ENCODE data around the gene DNAJC30. TPM values are rescaled to one million over a fixed set of nuclear protein-coding genes. Genes with fewer than 3 reads are reported as not detected.
"Not testable (repeated sequence)": the region's sequence is repeated elsewhere in the genome, so short reads cannot be mapped to it uniquely, and the experiment has no call there.

The DNAJC30 gene
- total RNA-seq, 1 donor from 2014 or later, result 11.8 TPM

DNA sequence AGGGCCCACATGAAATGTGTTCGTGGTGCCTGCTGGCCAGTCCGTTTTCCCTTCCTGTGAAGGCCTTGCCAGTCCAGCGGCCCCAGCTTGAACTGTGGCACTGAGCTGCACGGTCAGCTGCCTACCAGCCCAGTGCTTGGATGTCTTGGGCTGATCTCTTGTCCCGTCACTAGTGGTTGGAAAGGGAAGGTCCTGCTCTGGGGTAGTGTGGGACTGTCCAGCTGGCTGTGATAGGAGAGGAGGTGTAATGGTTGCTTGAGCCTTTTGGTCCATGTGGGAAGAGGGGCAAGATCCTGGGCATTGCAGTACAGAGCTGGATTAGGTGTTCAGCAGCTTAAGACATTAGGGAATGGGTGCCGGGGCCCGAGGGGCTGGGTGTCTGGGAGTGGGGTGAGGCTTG is 15.2 kb upstream of the DNAJC30 start:
- intact Hi-C loops (cut with DNase I), result no loop called here
- ATAC-seq (ENCODE audit: poor library complexity) (no peak), DNase-seq (no peak)

DNA sequence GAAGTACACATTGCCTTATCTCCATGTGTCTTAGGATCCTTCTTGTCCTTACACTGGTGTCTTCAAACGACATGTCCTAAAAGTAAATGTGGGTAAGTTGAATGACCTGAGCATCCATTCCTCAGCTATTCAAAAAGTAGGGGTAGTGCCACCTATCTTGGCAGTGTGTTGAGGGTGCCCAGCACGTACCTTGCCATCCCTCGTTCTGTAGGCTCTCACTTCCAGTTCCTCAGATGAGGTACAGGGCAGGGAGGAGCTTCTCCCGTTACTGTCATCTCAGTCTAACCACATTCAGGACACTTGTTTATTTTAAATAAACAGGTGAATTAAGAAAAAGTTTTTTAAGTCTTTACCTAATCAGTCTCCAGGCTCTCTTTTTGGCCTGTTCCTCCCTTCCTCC is 13.1 kb upstream of the DNAJC30 start:
- ATAC-seq (ENCODE audit: poor library complexity) (no peak), DNase-seq (no peak)
- intact Hi-C loops (cut with DNase I), result no loop called here

DNA sequence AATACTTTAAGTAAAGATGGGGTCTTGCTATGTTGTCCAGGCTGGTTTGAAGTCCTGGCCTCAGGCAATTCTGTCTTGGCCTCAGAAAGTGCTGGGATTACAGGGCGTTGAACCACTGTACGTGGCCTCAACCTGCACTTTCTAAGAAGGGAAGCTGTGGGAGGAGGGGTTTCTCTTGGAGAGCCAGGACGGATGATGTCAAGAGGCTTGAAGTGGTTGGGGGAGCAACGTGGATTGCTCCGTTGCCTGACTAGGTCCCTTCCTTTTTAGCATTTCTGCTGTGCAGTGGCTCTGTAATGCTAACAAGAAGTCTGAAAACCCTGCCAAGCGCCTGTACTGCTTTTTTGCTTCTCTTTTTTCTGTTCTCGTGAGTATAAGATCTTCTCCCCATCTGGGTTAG is 7.4 kb upstream of the DNAJC30 start:
- DNase-seq, result no peak
- no peak for ATAC-seq (ENCODE audit: poor library complexity)
- intact Hi-C loops (cut with DNase I), result no loop called here

DNA sequence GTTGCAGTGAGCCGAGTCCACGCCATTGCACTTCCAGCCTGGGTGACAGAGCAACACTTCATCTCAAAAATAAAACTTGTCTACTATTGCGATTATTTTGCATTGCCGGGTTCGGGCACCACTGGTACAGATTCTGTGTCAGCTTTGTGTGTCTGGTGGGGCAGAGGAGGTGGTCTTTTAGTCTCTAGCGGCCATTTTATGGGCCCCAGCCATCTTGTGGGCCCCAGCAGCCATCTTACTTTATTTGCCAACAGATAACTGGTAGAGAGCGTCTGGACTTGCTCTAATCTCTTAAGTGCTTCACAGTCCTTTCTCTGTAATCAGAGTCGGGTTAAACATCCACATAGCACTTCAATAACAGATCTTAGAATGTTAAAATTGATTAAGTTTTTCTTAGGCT is 5.0 kb upstream of the DNAJC30 start:
- intact Hi-C loops (cut with DNase I), result no loop called here
- ATAC-seq (ENCODE audit: poor library complexity), result no peak
- DNase-seq, result no peak

DNA sequence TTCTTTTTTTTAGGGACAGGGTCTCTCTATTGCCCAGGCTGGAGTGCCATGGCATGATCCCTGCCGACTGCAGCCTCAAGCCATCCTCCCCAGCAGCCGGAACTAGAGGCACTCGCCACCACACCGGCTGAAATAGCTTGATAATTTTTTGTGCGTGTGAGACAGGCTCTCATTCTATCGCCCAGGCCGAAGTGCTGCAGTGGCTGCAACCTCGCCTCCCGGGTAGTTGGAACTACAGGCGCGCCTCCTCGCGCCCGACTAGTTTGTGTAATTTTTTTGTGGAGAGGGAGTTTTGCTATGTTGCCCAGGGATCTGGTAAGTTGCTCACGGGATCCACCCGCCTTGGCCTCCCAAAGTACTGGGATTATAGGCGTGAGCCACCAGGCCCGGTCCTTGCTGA is 2.1 kb upstream of the DNAJC30 start:
- DNase-seq (no peak), ATAC-seq (ENCODE audit: poor library complexity) (no peak)
- intact Hi-C loops (cut with DNase I), result no loop called here

DNA sequence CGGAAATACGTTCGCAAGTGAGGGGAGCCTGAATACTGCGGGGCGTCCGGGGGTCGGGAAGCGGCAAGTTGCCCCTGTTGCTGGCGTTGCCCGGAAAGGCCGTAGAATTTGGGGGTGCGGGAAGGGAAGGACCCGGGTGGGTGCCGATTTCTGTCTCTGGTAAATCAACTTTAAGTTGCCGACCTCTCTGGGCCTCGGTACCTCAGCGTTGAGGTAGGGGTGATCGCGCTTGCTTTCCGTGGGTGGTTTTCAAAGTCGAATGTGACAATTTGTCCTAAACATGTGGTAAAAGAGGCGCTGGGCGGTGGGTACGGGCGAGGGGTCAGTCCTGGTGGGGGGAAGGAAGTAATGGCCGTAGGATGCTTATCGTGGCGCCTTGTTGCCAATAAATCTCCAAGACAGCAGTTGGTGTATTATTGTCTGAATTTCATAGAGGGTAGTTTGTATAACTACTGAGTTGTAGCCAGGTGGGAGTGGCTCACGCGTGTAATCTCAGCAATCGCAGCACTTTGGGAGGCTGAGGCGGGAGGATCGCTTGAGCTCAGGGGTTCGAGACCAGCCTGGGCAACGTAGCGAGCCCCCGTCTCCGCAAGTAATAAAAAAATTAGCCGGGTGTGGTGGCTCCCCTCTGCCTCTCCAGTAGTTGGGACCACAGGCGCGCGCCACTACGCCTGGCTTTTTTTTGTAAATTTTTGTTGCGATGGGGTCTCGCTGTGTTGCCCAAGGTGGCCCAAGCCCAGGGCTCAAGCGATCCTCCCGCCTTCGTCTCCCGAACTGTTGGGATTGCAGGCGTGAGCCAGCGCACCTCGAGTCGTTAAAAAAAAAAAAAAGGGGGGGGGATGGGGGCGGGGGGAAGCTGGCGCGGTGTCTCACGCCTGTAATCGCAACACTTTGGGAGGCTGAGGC is 788 bp upstream of the DNAJC30 start:
- no peak for ATAC-seq (ENCODE audit: poor library complexity)
- no peak for DNase-seq
- intact Hi-C loops (cut with DNase I), result no loop called here

DNA sequence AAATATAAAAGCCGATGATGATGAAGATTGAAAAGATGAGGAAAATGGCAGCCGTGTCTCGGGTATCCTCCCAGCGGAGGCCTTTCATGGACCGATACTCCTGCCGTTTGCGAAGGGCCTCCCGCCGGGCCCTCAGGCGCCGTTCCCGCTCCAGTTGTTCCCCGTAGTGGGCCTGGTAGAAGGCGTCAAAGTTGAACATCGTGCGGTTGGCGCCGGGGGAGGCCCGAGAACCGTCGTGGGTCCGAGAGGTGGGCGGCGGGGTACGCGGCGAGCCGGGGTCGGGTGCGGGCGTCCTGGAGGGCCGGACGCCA is 553 bp downstream of the DNAJC30 start:
- intact Hi-C loops (cut with DNase I), result no loop called here
- ATAC-seq (ENCODE audit: poor library complexity), result peak; percentile 3
- DNase-seq, result no peak

DNA sequence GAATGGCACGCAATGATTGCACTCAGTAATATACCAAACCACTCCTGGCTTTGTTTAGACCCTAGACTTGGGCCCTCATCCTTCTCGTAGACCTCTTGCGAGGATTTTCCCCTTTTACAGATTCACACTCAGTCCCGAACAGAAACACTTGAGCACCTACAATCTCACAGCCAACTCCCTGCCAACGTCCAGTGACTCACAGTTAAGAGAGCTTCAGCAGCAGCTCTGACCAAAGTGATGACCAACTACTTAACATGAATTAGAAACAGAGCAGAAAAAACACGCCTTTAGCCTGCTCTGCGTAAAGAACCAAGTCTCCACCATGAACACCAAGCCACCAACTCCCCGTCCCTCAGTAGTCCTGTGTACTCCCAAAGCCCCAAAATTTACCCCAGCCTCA is 2.2 kb downstream of the DNAJC30 start:
- intact Hi-C loops (cut with DNase I), result no loop called here
- ATAC-seq (ENCODE audit: poor library complexity) (no peak), DNase-seq (no peak)

DNA sequence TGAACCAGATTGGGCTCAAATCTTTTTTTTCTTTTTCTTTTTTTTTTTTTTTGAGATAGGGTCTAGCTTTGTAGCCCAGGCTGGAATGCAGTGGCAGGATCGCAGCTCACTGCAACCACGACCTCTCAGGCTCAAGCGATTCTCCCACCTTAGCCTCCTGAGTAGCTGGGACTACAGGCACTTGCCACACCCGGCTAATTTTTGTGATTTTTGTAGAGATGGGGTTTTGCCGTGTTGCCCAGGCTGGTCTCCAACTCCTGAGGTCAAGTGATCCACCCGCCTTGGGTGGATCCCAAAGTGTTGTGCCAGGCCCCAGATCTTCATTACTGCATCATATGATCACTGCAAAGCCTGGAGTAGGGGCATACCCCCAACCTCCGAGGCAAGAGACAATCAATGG is 2.8 kb downstream of the DNAJC30 start:
- no peak for ATAC-seq (ENCODE audit: poor library complexity)
- intact Hi-C loops (cut with DNase I), result no loop called here
- DNase-seq, result no peak

DNA sequence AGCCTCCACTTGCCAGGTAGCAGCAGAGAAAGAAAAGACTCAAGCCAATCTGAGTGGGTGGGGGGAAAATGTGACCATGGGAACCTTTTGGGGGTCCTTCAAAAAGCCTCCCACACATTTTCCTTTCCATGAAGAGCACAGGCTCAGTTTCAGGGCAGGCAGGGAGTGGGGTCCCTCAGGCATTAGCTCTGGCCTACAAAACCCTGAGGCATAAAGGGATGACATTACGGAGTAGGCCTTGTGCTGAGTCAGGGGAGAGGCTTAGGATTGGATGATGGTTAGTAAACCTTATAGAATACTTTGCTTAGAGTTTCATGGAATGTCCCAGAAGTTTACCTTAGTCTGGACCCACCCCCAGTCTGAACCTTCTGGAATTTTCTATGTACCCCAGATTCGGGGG is 3.5 kb downstream of the DNAJC30 start:
- intact Hi-C loops (cut with DNase I), result no loop called here
- ATAC-seq (ENCODE audit: poor library complexity) (no peak), DNase-seq (no peak)

DNA sequence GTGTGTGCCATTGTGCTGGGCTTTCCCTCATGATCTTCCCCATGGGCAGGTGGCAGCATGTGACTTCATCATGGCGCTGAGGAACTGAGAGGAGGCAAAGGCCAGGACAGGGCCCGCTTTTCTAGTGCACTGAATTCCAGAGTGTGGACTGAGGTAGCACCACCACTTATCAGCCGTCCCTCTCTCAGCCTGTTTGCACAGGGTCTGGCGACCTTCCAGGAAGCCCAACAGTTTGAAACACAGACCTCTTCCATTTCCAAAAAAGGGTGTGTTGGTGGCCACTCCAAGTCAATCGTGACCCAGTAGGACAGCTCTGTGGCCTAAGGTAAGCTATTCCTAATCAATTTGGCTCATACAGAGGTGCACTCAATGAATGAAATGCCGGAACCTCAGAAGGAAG is 4.4 kb downstream of the DNAJC30 start:
- ATAC-seq (ENCODE audit: poor library complexity), result peak; percentile 4
- intact Hi-C loops (cut with DNase I), result no loop called here
- DNase-seq, result no peak

DNA sequence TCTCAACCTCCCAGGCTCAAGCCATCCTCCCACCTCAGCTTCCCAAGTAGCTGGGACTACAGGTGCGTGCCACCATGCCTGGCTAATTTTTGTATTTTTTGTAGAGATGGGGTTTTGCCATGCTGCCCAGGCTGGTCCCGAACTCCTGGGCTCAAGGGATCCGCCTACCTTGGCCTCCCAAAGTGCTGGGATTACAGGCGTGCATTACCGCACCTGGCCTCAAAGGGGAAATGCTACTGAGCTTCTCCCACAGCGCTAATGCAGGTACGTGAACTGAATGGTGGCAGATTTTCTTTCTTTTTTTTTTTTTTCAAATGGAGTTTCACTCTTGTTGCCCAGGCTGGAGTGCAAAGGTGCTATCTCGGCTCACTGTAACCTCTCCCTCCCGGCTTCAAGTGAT is 7.2 kb downstream of the DNAJC30 start:
- ATAC-seq (ENCODE audit: poor library complexity); DNase-seq; intact Hi-C loops (cut with DNase I): not testable (repeated sequence)

DNA sequence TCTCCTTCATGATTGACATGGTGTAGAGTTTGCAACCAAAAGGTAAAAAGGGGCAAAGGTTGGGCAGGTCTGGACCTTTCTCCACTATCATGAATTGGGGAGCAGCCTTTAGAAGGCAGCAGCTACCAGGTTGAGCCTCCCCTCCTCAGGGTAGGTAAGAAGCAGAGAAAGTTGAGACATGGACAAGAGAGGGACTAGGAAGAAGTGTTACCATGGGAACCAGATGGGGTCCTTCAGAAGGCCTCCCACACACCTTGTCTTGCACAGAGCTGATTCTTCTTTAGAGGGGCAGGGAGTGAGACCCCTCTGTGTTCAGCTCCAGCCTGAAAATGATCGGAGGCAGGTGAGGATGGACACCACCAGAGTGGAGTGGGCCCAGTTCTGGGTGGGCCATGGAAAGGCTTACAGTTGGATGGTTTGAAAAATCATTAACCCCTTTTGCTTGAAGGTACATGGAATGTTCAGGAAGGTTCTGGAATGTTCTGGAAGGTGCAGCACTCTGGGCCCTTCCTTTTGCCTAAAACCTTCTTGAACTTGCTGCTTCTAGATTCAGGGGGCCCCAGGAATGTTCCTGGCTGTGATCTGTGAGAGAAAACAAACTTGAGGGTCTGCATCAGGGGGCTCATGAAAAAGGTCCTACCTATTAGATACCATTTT is 8.7 kb downstream of the DNAJC30 start:
- intact Hi-C loops (cut with DNase I), result no loop called here
- DNase-seq, result no peak
- no peak for ATAC-seq (ENCODE audit: poor library complexity)

DNA sequence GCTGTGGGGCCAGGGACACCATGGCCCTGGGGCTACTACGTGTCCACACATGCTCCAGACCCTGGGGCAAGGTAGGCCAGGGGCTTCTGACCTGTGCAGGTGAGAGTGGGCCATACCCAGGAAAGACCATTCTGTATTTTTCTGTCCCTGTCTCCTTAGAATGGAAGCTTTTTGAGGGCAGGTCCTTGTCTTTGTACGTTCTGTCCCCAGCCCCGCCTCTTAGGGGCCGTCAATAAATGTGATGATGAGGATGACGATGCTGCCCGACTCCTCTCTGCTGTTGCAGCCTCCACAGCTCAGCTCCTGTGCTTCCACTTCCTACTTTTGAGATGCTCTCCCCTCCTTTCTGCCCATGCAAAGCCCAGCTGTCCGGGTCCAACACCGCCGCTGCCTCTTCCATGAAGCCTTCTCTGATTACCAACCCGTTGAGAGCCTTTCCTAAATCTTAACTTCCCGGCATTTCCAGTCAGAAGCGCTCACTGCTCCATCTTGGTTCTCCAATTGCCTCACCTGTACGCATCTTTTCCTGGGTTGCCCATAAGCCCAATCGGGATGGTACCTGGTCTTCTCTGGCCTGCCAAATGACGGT is 11.3 kb downstream of the DNAJC30 start:
- no peak for ATAC-seq (ENCODE audit: poor library complexity)
- DNase-seq, result no peak
- intact Hi-C loops (cut with DNase I), result no loop called here

DNA sequence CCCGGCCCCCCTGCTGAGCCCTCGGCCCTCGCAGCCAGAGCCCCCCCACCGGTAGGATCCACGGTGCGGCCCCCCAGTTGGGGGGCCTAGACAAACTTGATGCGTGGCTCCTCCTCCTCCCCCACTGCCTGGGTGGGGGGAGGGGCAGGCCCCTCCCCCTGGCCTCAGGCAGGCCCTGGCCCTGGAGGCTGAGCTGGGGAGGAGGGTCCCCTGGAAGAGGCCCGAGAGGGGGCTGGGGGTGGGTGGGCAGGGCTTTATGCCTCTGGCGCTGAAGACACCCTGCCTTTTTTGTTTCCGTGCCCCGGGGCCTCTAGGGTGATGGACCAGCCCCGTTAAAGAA is 12.0 kb downstream of the DNAJC30 start:
- intact Hi-C loops (cut with DNase I), result no loop called here
- ATAC-seq (ENCODE audit: poor library complexity) (no peak), DNase-seq (no peak)

DNA sequence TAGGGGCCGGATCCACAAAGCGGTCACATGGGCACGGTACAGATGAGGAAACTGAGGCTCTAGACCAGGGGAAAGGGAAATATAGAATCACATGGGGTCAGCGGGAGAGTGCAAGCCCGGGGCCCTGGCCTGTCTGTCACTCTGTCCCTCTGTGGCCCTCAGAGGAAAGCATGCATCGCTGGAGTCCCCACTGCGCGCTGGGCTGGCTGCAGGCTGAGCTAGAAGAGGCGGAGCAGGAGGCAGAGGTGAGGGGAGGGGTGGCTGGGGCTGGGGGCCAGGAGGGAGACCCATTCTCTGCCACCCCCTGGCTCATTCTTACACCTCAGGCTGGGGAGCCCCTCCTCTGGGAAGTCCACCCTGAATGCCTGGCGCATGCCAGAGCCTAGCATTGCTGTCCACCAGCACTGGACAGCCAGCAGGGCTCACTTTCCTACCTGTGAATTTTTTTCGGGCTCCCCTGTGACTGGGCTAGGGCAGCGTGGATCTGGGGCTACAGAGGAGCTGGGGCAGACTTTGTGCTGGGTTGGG is 13.3 kb downstream of the DNAJC30 start:
- no peak for ATAC-seq (ENCODE audit: poor library complexity)
- no peak for DNase-seq
- intact Hi-C loops (cut with DNase I), result loop anchor here (5.0 kb wide), 1 partner anchor 57 kb away; no protein-coding TSS in a partner anchor

DNA sequence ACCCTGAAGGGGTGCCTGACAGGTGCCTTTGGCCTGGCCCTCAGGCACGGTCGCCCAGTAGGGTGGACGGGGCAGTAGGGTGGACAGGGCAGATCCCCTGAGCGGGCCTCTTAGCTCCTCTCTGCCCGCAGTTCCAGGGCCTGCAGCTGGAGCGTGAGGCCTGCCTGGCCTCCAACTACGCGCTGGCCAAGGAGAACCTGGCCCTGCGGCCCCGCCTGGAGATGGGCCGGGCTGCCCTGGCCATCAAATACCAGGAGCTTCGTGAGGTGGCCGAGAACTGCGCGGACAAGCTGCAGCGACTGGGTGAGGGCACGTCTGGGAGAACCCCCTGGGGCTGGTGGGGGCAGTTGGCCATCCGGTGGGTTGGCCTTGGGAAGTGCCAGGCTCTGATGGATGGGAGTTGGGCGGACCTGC is 14.0 kb downstream of the DNAJC30 start:
- intact Hi-C loops (cut with DNase I), result loop anchor here (5.0 kb wide), 1 partner anchor 58 kb away; no protein-coding TSS in a partner anchor
- DNase-seq, result no peak
- no peak for ATAC-seq (ENCODE audit: poor library complexity)

DNA sequence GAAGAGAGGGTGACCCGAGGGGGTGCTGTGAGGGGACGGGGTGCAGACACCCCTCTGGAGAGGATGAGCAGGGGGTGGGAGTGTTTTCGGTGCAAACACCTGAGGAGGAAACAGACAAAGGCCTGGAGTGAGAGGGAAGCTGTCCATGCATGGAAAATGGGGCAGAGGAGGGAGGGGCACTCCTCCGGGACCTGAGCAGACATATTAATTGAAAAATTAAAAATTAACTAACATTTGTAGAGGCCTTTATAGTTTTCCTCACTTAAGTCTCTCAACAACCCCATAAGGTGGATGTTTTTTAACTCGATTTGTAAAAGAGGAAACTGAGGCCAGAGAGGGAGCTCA is 14.4 kb downstream of the DNAJC30 start:
- ATAC-seq (ENCODE audit: poor library complexity), result no peak
- DNase-seq, result no peak
- intact Hi-C loops (cut with DNase I), result loop anchor here (5.0 kb wide), 1 partner anchor 58 kb away; no protein-coding TSS in a partner anchor

DNA sequence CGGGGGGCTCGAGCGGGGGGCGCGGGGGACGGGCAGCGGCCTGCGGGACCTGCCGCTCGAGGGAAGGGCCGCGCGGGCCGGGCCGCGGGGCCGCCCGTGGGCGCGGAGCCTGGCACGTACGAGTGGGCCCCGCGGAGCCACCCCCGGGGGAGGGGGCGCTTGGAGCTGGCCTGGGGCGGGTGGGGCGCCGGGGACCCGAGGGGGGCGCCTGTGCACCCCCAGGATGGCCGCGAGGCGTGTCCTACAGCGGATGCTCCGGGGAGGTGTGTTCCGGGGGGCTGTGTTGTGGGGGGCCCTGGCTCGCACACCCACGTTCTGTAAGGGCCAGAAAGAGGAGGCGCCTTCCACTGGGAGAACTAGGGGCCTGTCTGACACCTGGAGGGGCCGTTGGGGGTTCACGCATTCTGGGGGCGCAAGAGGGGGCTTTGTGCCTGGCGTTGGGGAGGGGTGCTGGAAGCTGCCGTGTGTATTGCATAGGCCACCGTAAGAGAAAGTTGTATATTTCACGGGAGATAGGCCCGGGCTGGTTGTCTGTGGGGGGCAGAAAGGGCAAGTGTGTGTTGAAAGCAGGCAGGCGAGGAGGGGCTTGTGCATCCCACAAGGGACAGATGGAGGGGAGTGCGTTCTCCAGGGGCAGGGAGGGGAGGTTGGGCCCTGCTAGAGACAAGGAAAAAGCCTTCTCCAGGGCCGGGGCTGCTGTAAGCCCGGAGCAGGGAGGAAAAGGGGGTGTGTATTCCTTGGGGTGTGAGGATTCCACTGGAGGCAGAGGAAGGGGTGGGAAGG is 15.0 kb downstream of the DNAJC30 start:
- no peak for DNase-seq
- intact Hi-C loops (cut with DNase I), result loop anchor here (5.0 kb wide), 1 partner anchor 59 kb away; no protein-coding TSS in a partner anchor
- no peak for ATAC-seq (ENCODE audit: poor library complexity)

Measured in Right ventricle myocardium superior (tissue), 1 donor.